SIG-M5 (cell line): Measurements from ENCODE around the gene PSMC2.
"Not testable (repeated sequence)": the region's sequence is repeated elsewhere in the genome, so short reads cannot be mapped to it uniquely, and the experiment has no call there.

Source experiments
- DNase-seq: peaks from one replicate; lab custom pipeline; 2025; lab: John Stamatoyannopoulos, UW

PSMC2 gene

GRCh38 chr7:103379270-103379975, 32.0 kb downstream of the PSMC2 start:
- DNase-seq, result no peak

DNA sequence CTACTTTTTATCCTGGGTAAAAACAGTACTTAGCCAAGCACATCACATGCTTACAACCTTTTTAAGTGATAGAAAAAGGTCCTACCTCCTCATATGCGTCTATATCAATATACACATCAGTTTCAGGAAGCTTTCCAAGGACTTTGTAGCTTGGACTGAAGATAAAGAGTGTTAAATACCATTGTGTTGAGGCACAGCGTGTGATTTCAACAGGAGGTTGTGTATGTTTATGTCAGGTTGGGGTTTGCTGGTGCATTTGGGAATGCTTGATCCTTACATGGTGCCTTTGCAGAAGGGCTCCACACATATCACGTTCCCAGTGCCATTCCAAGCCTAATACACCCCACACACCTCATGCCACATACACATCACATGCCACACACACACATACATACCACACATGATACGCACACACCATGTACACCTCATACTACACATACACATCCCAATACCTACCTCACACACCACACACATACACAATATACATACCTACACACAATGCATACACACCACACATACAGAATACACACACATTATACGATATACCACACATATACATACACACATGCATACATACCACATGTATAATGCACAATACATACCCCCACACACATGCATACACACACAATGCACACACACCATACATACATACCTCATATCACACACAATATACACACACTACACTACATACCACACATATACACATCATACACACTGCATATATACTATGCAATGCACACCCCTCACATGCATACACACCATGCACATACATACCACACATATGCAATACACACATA, 33.1 kb downstream of the PSMC2 start:
- DNase-seq, result no peak

- DNase-seq, result no peak
Measured at GRCh38 chr7:103381280-103382031, 34.0 kb downstream of the PSMC2 start.

GRCh38 chr7:103382032-103382402, 34.6 kb downstream of the PSMC2 start:
- DNase-seq, result no peak

DNA sequence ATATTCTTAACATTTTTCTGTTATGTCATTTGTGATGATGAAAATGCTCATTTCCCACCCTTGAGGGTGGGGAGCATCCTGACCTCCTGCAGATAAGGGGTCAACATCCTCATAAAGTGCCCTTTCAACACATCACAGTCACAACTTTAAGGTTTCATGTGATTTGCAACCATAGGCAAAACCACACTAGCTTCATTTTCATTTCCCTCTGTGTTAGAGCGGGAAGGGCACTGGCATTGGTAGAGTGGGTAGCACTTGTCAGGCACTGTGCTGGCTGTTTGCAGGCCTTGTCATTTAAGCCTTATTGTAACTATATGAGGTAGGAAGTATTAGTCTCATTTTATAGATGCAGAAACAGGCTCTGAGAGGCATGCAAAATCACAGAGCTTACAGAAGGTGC, 39.8 kb downstream of the PSMC2 start:
- no peak for DNase-seq

DNA sequence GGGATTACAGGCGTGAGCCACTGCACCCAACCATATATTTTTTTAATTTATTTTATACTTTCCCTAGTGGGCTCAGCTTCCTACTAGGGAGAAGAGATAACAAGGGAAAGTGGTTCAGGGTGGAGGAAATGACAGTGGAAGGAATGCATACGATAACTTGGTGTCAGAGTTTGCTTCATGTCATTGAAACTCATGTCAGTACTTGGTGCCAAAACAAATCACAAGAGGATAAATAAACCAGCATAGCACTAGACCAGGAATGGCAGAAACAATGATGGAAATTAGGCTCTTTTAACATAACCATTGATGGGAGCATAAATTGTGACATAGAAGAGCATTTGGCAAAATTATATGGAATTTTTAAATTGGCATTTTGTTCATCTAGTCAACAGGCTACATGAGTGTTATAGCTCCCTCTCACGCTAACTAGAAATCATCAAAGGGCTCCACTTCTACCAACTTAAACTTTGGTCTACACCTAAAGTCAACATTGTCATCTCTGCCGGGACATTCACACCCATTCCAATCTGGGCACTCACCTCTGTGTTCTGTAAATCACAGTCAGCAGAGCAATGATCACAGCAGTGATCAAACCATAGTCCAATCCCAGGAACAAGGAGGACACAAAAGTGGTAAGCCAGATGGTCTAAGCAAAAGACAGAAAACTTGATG, 41.2 kb downstream of the PSMC2 start:
- no peak for DNase-seq

- no peak for DNase-seq
Measured at GRCh38 chr7:103389263-103389662, 41.8 kb downstream of the PSMC2 start.

GRCh38 chr7:103391150-103391549, 43.7 kb downstream of the PSMC2 start:
- no peak for DNase-seq

DNA sequence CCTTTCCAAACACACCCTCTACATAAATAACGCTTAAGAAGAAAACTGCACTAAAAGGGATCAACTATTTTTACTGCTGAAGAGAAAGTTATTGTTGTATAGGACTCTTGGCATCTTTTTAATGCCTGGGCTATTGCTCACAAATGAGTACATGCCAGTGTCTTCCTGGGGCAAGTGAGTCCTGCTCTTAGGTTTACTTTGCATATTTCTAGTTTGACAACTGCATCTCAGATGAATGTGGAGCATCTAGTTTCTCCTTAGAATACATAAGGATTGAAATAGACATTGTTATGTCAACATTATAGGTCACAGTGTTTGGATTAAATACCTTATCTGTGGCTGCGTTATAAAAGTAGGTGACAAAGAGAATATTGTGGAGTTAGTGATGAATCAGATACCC, 44.5 kb downstream of the PSMC2 start:
- DNase-seq, result no peak

GRCh38 chr7:103394566-103394965, 47.1 kb downstream of the PSMC2 start:
- no peak for DNase-seq

DNA sequence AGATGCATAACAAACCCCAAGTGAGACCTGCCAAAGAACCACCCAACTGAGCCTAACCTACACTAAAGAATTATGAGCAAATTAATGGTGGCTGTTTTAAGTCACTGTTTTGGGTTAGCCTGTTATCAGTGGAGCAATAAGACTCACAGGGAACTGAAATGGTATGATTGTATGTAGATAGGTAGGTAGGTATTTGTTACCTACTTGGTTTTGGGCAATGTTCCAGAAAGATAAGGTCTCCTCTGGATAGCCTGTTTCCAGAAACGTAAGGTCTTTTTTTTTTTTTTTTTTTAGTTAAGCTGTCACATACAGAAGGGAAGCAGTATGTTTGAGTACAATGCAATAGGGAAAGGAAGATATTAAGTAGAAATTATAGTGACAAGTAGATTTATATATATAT, 47.6 kb downstream of the PSMC2 start:
- DNase-seq, result no peak

GRCh38 chr7:103396471-103396870, 49.0 kb downstream of the PSMC2 start:
- no peak for DNase-seq

- DNase-seq, result no peak
Measured at GRCh38 chr7:103398483-103399127, 51.2 kb downstream of the PSMC2 start.

DNA sequence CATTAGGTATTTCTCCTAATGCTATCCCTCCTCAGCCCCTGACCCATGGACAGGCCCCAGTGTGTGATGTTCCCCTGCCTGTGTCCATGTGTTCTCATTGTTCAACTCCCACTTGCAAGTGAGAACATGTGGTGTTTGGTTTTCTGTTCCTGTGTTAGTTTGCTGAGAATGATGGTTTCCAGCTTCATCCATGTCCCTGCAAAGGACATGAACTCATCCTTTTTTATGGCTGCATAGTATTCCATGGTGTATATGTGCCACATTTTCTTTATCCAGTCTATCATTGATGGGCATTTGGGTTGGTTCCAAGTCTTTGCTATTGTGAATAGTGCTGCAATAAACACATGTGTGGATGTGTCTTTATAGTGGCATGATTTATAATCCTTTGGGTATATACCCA, 52.2 kb downstream of the PSMC2 start:
- DNase-seq, result not testable (repeated sequence)

- not testable (repeated sequence) for DNase-seq
Measured at GRCh38 chr7:103405789-103406613, 58.6 kb downstream of the PSMC2 start.

DNA sequence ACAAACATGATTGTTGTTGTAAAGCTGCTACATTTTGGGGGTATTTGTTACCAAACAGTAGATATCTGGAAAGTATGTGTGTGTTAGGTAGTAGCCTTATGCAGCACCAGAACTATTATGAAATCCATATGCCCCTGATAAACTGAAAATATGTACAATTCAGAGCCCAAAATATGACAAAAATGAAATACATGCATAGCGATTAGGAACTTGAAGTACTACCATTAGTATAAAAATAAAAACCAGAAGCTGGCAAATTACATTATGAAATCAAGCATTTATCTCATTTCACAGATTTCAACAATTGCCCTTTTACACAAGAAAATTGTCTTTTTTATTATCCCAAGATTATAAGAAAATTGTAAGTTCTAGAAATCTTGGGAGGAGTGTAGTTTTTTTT, 64.7 kb downstream of the PSMC2 start:
- DNase-seq, result no peak

DNA sequence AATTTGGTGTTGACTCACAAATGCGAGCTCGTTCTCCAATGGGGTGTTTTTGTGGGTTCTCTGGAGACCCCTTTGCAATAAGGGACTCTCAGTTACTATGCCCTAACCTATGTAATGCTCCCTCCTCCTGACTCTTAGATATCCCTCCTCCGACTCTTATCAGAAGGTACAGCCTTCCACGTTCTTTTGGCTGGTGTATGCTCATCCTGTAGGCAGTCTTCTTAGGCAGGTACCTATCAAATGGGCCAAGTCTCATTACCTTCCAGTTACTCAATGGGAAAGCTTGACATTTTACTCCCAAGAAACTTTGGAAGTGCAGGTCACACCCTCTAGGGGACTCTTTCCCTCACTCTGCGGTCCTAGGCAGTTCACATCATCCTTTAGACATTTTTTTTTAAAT, 66.0 kb downstream of the PSMC2 start:
- no peak for DNase-seq

GRCh38 chr7:103418241-103418640, 70.8 kb downstream of the PSMC2 start:
- no peak for DNase-seq
